ENCODE measurements around the gene TBCK.

DNA sequence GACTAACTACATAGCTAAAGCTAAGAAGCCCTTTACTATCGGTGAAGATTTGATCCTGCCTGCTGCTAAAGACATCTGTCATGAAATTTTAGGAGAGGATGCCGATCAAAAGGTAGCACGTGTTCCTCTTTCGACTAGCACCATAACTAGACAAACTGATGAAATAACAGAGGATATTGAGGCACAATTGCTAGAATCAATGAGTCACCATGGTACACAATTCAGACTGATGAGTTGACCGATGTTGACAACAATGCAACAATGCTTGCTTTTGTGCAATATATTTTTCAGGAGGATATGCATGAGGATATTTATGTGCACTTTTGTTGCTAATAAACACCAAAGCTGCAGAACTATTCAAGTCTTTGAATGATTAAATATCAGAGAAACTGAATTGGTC is 24.3 kb downstream of the TBCK start:
- TF ChIP-seq POLR2AphosphoS5 (IDR thresholded peaks at IDR 0.05; ENCODE audit: insufficient read depth in 1 of 2, low read depth in 1 of 2) = no peak
- TF ChIP-seq, protein P1, sequence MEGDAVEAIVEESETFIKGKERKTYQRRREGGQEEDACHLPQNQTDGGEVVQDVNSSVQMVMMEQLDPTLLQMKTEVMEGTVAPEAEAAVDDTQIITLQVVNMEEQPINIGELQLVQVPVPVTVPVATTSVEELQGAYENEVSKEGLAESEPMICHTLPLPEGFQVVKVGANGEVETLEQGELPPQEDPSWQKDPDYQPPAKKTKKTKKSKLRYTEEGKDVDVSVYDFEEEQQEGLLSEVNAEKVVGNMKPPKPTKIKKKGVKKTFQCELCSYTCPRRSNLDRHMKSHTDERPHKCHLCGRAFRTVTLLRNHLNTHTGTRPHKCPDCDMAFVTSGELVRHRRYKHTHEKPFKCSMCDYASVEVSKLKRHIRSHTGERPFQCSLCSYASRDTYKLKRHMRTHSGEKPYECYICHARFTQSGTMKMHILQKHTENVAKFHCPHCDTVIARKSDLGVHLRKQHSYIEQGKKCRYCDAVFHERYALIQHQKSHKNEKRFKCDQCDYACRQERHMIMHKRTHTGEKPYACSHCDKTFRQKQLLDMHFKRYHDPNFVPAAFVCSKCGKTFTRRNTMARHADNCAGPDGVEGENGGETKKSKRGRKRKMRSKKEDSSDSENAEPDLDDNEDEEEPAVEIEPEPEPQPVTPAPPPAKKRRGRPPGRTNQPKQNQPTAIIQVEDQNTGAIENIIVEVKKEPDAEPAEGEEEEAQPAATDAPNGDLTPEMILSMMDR (IDR thresholded peaks at IDR 0.05) = no peak
